PC-9 (cell line): ENCODE data around the gene CNPY3.
"Not testable (repeated sequence)": the region's sequence is repeated elsewhere in the genome, so short reads cannot be mapped to it uniquely, and the experiment has no call there.

Experiments used
- EZH2 ChIP-seq: fragments of 200-600 bp; sonication (generic); IDR thresholded peaks from 2 replicates; pipeline ENCODE4 v1.8.0; 2017; ENCODE audit warnings: antibody characterized with exemption, low read depth
- TF ChIP-seq, protein P1 (sequence below): fragments of 200-600 bp; sonication (generic); conservative IDR thresholded peaks from 2 replicates; pipeline ENCODE4 v1.6.1; 2017; ENCODE audit warnings: mixed run types, antibody characterized with exemption, mild to moderate bottlenecking, moderate library complexity

- TF ChIP-seq, protein P1, sequence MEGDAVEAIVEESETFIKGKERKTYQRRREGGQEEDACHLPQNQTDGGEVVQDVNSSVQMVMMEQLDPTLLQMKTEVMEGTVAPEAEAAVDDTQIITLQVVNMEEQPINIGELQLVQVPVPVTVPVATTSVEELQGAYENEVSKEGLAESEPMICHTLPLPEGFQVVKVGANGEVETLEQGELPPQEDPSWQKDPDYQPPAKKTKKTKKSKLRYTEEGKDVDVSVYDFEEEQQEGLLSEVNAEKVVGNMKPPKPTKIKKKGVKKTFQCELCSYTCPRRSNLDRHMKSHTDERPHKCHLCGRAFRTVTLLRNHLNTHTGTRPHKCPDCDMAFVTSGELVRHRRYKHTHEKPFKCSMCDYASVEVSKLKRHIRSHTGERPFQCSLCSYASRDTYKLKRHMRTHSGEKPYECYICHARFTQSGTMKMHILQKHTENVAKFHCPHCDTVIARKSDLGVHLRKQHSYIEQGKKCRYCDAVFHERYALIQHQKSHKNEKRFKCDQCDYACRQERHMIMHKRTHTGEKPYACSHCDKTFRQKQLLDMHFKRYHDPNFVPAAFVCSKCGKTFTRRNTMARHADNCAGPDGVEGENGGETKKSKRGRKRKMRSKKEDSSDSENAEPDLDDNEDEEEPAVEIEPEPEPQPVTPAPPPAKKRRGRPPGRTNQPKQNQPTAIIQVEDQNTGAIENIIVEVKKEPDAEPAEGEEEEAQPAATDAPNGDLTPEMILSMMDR, result not testable (repeated sequence)
- TF ChIP-seq EZH2, result not testable (repeated sequence)
Observed at GRCh38 chr6:42902429-42903263, 26.6 kb upstream of the CNPY3 start.
